GM12878 (cell line): ENCODE data around the gene PINLYP. TPM values are rescaled to one million over a fixed set of nuclear protein-coding genes. Genes with fewer than 3 reads are reported as not detected.

Experiments
- EGR1 ChIP-seq, 2 experiments: IDR thresholded peaks; 1 replicate in 1 of 2; 2 replicates in 1 of 2; pipeline ENCODE4 v1.6.1; 2011 to 2012; ENCODE audit warnings: low read depth in 2 of 2, low read length in 2 of 2, borderline replicate concordance in 1 of 2, mild to moderate bottlenecking in 1 of 2, moderate library complexity in 1 of 2
- FOXM1 ChIP-seq: IDR thresholded peaks from 2 replicates; pipeline ENCODE4 v1.6.1; 2012; ENCODE audit warnings: low read depth, mild to moderate bottlenecking, inconsistent platforms, low read length, moderate library complexity
- JUND ChIP-seq: IDR thresholded peaks from 2 replicates; pipeline ENCODE4 v1.6.1; 2012; ENCODE audit warnings: low read depth, mild to moderate bottlenecking, low read length, improper control_type of control experiment, moderate library complexity
- SUPT20H ChIP-seq: IDR thresholded peaks from 2 replicates; pipeline ENCODE4 v1.6.1; 2011; ENCODE audit warnings: low read depth, mild to moderate bottlenecking, low read length, moderate library complexity, borderline replicate concordance; ENCODE audit not compliant: control insufficient read depth
- TBL1XR1 ChIP-seq: IDR thresholded peaks from 2 replicates; pipeline ENCODE4 v1.6.1; 2012; ENCODE audit warnings: low read depth, low read length, improper control_type of control experiment
- ZNF622 ChIP-seq: fragments of 450-650 bp; IDR thresholded peaks from 2 replicates; pipeline ENCODE4 v1.6.1; 2017; ENCODE audit warnings: mild to moderate bottlenecking, inconsistent platforms
- polyA plus RNA-seq, 11 experiments: library from polyadenylated mRNA; depleted of rRNA in 4 of 11; unstranded in 6 of 11; stranded (reverse) in 5 of 11; fragments of >200 nt; fragmentation: Nextera tagmentation in 4 of 11; fragmentation: Illumina TruSeq in 1 of 11; extraction: Ambion mirVana in 4 of 11; extraction: Trizol in 1 of 11; gene quantifications; 1 replicate in 1 of 11; 2 replicates in 10 of 11; pipeline versions ENCODE4 v1.2.1 to v1.2.3, GENCODE V29; 2011 to 2016; ENCODE audit warnings: inconsistent platforms in 2 of 11, missing spikeins in 2 of 11, low read depth in 1 of 11
- total RNA-seq, 4 experiments: library from RNA; depleted of rRNA in 3 of 4; stranded (reverse); fragments of >200 nt in 3 of 4; fragmentation: Illumina TruSeq in 1 of 4; extraction: Trizol in 1 of 4; gene quantifications; 2 replicates each; pipeline versions ENCODE4 v1.2.1 to v1.2.3, GENCODE V29; 2013 to 2021
- TF ChIP-seq, protein P1 (sequence below): IDR thresholded peaks from 2 replicates; pipeline ENCODE4 v1.6.1; 2012; ENCODE audit warnings: low read depth, low read length, improper control_type of control experiment
- TF ChIP-seq, protein P2 (sequence below): fragments of 450-650 bp; IDR thresholded peaks from 2 replicates; pipeline ENCODE4 v1.6.1; 2016; ENCODE audit warnings: mild to moderate bottlenecking
- TF ChIP-seq, protein P3 (sequence below): fragments of 450-650 bp; IDR thresholded peaks from 2 replicates; pipeline ENCODE4 v1.6.1; 2017; ENCODE audit warnings: mild to moderate bottlenecking, moderate library complexity

Gene PINLYP
- total and polyA plus RNA-seq, 10 of the 15 experiments (the other 5 are each of a cell fraction or from before 2014, with no cell fraction given), result 1.0 to 26.9 (median 11.4) TPM

DNA sequence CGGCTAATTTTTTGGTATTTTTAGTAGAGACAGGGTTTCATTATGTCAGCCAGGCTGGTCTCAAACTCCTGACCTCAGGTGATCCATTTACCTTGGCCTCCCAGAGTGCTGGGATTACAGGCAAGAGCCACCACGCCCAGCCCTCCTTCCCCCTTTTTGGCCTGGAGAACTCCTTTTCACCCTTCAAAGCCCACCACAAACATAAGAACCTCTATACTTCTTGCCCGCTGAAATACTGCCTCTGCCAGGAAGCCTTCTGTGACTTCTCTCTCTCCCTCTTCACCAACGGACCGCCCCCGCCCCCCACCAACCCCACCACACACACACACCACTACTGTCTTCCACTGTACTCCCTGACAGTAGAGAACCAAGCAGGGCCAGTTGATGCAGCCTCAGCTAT lies 41.4 kb downstream of the PINLYP start (continued):
- TF ChIP-seq EGR1 (IDR thresholded peaks at IDR 0.05; ENCODE audit: borderline replicate concordance in 1 of 2, low read depth in 2 of 2, low read length in 2 of 2) (no peak), TBL1XR1 (no peak), FOXM1 (no peak), JUND (no peak), ZNF622 (no peak), SUPT20H (no peak)
- TF ChIP-seq, protein P1, sequence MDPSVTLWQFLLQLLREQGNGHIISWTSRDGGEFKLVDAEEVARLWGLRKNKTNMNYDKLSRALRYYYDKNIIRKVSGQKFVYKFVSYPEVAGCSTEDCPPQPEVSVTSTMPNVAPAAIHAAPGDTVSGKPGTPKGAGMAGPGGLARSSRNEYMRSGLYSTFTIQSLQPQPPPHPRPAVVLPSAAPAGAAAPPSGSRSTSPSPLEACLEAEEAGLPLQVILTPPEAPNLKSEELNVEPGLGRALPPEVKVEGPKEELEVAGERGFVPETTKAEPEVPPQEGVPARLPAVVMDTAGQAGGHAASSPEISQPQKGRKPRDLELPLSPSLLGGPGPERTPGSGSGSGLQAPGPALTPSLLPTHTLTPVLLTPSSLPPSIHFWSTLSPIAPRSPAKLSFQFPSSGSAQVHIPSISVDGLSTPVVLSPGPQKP, result no peak
- TF ChIP-seq, protein P2, sequence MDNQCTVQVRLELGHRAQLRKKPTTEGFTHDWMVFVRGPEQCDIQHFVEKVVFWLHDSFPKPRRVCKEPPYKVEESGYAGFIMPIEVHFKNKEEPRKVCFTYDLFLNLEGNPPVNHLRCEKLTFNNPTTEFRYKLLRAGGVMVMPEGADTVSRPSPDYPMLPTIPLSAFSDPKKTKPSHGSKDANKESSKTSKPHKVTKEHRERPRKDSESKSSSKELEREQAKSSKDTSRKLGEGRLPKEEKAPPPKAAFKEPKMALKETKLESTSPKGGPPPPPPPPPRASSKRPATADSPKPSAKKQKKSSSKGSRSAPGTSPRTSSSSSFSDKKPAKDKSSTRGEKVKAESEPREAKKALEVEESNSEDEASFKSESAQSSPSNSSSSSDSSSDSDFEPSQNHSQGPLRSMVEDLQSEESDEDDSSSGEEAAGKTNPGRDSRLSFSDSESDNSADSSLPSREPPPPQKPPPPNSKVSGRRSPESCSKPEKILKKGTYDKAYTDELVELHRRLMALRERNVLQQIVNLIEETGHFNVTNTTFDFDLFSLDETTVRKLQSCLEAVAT, result no peak
- TF ChIP-seq, protein P3, sequence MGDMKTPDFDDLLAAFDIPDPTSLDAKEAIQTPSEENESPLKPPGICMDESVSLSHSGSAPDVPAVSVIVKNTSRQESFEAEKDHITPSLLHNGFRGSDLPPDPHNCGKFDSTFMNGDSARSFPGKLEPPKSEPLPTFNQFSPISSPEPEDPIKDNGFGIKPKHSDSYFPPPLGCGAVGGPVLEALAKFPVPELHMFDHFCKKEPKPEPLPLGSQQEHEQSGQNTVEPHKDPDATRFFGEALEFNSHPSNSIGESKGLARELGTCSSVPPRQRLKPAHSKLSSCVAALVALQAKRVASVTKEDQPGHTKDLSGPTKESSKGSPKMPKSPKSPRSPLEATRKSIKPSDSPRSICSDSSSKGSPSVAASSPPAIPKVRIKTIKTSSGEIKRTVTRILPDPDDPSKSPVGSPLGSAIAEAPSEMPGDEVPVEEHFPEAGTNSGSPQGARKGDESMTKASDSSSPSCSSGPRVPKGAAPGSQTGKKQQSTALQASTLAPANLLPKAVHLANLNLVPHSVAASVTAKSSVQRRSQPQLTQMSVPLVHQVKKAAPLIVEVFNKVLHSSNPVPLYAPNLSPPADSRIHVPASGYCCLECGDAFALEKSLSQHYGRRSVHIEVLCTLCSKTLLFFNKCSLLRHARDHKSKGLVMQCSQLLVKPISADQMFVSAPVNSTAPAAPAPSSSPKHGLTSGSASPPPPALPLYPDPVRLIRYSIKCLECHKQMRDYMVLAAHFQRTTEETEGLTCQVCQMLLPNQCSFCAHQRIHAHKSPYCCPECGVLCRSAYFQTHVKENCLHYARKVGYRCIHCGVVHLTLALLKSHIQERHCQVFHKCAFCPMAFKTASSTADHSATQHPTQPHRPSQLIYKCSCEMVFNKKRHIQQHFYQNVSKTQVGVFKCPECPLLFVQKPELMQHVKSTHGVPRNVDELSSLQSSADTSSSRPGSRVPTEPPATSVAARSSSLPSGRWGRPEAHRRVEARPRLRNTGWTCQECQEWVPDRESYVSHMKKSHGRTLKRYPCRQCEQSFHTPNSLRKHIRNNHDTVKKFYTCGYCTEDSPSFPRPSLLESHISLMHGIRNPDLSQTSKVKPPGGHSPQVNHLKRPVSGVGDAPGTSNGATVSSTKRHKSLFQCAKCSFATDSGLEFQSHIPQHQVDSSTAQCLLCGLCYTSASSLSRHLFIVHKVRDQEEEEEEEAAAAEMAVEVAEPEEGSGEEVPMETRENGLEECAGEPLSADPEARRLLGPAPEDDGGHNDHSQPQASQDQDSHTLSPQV, result no peak
